G401.6 (cell line): ENCODE data around the gene POP4.
"Not testable (repeated sequence)": the region's sequence is repeated elsewhere in the genome, so short reads cannot be mapped to it uniquely, and the experiment has no call there.

ENCODE experiments used
- FAIRE-seq: peaks from 2 replicates; lab custom pipeline; 2012; peaks lifted over from hg19 to GRCh38; lab: Jason Lieb, UNC

The POP4 gene

DNA sequence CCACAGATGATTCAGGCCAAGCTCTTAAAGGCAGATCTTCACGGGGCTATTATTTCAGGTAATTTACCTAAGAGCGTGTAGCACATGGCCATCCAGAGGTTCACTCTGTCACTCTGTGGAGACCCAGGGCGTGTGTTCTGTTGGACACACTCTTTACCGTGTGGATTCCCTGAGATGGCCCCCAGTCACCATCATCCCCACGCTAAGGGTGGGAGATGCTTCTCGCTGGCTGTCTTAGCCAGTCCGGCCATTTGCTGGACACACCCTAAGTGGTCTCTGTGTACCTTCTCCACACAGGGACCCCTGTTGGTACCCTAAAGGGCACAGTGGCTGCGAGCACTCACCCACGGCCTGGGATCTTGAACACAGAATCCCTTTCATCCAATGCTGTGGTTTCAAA is 6.0 kb downstream of the POP4 start:
- FAIRE-seq, result no peak

DNA sequence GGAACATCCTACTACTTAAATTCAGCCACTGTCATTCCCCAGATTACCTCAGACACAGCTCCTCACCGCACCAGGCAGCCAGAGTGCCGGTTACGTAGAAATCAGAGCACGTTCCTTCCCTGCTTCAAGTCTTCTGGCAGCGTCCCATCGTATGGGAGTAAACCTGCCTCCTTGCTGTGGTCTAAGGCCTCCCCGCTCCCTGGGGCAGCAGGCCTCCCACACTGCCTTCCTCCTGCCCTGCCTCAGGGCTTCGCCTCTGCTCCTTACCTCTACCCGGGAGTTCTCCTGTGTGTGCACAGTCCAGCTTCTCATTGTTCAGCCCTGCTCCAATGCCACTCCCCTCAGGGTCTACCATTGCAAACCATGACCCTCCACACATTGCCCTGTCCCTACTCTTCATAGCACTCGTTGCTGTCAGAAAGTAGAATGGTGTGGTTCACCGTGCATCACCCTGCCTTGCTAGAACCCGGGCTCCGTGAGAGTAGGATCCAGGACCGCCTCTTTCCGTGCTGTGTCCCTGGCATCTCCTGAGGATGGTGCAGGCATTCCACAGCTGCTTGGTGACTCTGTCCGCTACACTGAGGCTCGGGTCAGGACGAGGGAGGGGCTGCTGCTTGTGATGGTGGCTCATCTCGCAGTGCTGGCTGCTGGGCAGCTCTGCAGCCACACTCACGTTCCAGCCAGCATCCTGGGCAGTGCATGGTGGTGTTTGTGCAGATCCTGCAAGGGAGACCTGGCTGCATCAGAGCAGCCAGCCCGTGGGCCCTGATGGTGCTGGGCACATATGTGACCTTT is 6.9 kb downstream of the POP4 start:
- no peak for FAIRE-seq

DNA sequence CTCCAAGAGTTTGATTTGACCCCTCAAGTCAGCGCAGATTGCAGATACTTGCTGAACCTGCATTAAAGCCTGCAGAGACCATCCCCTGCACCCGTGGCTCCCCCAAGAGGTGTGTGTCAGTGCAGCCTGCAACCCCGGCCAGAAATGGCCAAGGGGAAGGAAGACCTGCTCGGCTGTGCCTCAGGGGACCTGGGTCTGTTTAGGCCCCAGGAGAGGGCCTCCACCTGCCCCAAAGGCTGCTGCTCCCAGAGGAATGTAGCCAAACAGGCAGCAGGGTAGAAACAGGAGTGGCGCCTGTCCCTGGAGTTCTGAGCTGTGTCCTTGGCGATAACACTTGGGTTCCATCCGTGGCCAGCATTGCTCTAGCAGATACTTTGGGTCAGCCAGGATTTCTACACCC is 8.0 kb downstream of the POP4 start:
- no peak for FAIRE-seq

GRCh38 chr19:29614780-29615179 is 8.7 kb downstream of the POP4 start:
- FAIRE-seq, result no peak

DNA sequence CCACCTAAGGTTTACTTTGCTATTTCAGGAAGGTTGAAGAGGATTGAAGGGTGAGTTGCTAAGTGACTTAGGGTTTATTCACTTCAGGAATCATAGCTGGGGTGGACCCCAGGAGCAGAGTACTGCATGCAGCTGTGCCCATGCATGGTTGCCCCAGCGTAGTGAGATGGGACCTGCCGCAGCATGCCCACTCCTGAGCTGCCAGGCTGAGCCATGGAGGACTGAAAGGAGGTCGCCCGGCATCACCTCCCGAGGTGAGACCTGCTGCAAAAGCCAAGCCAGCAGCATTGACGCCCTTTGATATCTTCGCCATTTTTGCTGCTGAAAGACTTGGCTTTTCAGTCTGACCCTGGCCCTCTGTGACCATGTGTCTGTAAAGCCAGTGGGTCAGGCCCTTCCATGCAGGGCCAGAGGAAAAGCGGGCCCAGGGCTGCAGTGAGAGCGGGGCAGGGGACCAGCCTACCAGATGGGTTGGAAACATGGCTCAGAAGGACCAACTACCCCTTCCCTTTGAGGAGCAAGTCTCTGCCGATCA is 9.9 kb downstream of the POP4 start:
- no peak for FAIRE-seq

GRCh38 chr19:29616541-29616940 is 10.5 kb downstream of the POP4 start:
- no peak for FAIRE-seq

GRCh38 chr19:29617366-29618266 is 11.5 kb downstream of the POP4 start:
- FAIRE-seq, result no peak

GRCh38 chr19:29618434-29618833 is 12.4 kb downstream of the POP4 start:
- FAIRE-seq, result no peak

GRCh38 chr19:29618871-29619270 is 12.8 kb downstream of the POP4 start:
- no peak for FAIRE-seq

DNA sequence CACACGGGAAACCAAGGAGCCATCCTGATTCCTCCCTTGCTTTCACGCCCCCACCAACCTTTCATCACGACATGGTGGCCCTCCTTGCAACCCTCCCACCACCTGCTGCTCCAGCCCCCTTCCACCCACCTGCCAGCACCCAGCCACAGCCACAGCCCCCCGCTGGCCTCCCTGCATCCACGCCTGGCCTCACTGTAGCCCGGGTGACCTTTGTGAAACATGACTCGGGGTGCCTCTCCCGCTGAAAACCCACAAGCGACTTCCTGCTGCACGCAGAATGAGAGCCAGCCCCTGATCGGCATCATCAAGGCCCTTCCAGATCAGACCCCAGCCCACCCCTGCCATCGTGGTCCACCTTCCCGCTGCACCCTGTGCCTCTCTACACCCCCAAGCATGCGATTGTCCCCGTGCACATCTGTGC is 14.9 kb downstream of the POP4 start:
- no peak for FAIRE-seq

DNA sequence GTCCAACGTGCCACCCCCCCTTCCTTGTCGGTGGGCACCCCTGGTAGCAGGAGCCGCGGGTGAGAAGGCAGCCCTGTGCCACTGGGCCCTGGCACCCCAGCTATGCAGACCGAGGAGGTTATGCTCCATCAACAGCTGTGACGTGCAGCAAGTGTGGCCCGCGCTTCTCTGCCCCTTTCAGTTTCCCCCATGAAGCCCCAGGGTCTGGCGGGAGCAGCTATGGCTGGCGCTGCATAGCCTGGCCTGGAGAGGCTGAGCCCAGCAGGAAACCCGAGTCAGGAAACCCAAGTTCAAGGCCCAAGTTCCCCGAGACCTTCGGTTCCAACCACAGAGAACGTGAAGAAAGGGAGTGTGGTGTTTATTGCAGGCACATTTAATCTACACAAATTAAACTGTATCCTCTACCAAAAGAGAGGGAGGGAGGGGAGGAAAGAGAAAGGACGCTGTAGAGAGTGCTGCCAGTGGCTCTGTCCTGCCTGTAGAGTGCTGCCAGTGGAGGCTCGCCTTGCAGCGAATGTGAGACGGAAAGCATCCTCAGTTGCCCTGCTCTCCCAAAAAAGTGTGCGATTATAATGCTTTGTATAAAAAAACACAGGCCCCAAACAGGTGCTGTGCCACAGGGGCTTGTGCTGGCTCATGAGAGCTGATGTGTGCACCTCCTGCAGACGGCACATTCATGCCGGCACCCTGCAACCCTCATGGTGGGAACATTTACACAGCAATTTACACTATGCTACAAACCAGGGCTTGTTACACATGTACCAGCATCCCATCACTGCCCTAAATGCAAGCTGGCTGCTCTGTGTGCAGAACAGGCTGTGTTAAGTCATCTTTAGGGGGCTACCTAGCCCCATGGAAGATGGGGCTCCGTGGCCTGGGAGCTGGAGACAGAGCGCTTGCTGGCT is 16.3 kb downstream of the POP4 start:
- no peak for FAIRE-seq

DNA sequence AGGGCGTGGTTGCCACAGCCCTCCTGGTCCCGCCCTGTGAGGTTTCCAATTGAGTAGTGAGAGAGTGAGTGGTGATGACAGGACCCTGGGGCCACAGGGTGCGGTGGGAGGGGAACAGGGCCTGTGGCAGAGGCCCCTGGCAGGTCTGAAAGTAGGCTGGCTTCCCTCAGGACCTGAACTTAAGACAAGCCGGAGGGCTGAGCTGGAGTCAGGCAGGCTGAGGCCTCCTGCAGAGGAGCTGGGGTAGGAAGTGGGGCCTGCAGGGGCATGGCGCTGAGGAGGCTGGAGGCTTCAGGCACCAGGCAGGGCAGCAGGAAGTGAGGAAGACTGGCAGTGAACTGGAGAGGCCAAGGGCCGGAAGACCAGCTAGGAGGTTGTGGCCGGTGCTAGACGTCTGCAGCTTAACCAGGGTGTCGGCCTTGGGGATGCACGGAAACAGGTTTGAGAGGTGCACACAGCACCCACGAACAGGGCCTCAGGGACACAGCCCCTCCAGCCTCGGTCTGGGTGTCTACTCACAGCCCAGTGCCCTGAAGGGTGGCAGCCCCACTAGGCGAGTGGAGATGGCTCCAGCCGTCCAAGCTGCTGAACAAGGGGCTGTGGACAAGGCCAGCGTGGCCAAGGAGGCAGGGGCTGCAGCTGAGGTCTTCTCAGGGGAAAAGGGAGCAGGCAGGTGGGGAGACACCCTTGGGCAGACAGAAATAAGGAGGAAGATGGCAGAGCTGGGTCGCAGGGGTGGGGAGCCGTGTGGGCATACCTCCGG is 17.8 kb downstream of the POP4 start:
- FAIRE-seq, result no peak

DNA sequence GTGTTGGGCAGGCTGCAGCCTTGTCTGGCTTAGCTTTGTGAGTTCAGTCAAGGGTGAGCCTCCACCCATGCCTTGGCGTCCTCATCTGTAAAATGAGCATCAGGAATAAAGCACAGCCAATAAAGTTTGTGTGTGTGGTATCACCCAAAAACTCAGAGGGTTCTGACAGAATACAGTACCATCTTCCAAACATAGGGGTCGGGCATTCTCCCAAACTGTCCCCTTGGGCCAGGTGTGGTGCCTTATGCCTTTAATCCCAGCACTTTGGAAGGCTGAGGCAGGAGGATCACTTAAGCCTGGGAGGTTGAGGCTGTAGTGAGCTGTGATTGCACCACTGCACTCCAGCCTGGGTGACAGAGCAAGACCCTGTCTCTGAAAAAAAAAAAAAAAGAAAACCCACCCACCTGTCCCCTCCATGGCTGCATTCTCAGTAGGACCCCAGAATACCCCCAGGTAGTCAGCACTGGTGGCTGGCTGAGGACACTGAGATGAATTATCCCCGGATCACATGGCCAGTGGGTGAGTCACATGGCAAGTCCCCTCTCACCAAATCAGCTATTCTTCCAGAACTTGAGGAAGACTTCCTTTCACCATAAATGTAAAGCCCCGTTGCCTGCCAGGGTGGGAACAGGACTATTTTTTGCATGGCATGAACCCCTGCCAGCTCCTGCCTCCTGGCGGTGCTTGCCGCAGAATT is 18.6 kb downstream of the POP4 start:
- no peak for FAIRE-seq

DNA sequence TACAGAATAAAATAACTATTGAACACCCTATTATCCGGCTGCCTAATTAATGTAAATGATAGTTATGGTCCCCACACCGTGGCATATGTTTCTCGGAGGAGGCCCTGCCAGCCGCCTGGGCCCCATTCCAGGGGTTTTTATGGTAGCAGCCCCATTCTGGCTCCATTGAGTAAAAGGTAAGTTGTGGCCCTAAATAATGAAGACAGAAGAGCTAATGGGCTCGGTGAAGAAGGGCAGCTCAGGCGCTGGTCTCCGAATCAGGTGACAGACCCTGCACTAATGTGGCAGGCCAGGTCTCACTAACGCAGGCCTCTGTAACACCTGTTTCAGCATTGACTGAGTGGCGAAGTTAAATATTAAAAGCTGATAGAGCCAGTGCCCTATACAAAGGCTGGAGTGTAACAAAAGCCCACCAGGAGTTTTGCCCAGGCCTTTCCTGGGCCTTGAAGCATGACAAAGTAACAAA is 19.1 kb downstream of the POP4 start:
- no peak for FAIRE-seq

DNA sequence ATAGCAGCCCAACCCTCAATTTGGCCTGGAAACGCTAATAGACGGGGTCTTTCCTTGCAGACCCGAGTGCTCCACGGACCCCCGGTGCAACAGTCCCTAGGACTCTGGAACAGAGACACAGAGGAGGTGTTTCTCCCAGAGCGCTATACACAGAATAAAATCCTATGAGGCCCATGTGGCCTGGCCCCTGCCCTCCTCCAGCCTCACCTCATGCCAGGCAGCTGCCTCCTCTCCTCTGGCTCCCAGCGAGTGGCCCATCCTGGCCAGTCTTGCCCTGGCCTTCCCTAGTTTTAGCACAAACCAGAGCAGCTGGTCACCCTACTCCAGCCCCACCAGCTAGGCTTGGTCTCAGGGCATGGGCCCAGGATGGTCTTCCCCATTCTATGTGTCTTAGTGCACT is 20.3 kb downstream of the POP4 start:
- FAIRE-seq, result no peak

- FAIRE-seq, result not testable (repeated sequence)
These were observed 20.7 kb downstream of the POP4 start for GRCh38 chr19:29626832-29627231.

DNA sequence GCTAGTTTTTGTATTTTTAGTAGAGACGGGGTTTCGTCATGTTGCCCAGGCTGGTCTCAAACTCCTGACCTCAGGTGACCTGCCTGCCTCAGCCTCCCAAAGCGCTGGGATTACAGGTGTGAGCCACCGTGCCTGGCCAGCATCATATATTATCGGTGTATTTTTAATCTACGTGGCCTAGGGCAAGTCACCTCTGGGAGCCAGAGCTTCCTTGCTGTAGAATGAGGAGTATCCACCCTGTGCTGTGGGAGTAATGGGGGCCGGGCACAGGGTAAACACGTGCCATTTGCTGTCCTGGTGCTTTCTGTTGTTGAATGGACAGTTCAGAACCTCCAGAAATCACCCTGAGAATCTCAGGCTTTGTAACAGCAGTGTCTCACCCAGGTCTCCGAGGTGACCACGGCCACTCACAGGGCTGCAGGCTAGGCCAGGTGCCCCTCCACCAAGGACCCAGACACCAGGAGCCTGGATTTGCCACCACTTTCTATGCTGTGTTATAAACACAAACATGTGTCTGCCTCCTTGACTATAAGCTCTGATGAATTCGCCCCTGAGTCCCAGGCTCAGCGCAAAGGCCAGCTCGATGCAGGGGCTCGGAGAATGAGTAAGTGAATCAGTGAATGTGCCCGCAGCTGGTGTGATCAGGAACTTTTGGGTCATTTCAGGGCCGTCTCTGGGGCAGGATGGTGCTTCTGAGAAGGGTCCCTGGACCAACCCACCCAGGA is 22.7 kb downstream of the POP4 start:
- no peak for FAIRE-seq

- FAIRE-seq, result no peak
These were observed 23.9 kb downstream of the POP4 start for GRCh38 chr19:29629836-29630534.

DNA sequence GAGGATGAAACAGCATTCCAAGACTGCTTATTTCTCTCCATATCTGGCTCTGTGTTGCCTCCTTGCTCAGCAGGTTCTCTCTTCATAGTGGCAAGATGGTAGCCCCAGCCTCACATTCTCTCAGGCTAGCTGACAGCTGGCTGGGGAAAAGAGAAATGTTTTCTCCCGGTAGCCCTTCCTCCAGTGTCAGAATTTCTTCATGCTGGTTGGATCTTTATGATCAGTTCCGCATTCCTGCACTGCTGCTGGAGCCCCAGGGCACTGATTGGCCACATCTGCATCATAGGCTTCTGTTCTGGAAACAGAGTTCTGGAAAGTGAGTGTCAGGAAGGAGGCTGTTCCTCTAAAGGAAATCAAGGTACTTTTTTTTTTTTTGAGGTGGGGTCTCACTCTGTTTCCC is 24.6 kb downstream of the POP4 start:
- FAIRE-seq, result no peak
